ENCODE results near the gene RAB4B.
"Not testable (repeated sequence)": the region's sequence is repeated elsewhere in the genome, so short reads cannot be mapped to it uniquely, and the experiment has no call there.

RAB4B gene

GRCh38 chr19:40777937-40778705 lies at the start of gene RAB4B:
TSS of gene RAB4B (plus strand) at chr19:40778247. CDS start at chr19:40778376, 129 bp downstream.
- peak within 1 kb of the TSS; percentile 77 for H3K4me3 ChIP-seq (ENCODE audit: low read depth, low read length)

- H3K4me3 ChIP-seq (ENCODE audit: low read depth, low read length): not testable (repeated sequence)
These were observed 48.0 kb upstream of the RAB4B start for GRCh38 chr19:40730065-40730464.

GRCh38 chr19:40732304-40732703 lies 45.7 kb upstream of the RAB4B start:
- H3K4me3 ChIP-seq (ENCODE audit: low read depth, low read length): not testable (repeated sequence)

- H3K4me3 ChIP-seq (ENCODE audit: low read depth, low read length): no peak overlapping the region
These were observed 44.9 kb upstream of the RAB4B start for GRCh38 chr19:40733149-40733548.

- no peak overlapping the region for H3K4me3 ChIP-seq (ENCODE audit: low read depth, low read length)
These were observed 42.9 kb upstream of the RAB4B start for GRCh38 chr19:40735013-40735771.

- no peak overlapping the region for H3K4me3 ChIP-seq (ENCODE audit: low read depth, low read length)
These were observed 41.4 kb upstream of the RAB4B start for GRCh38 chr19:40736661-40737060.

- no peak overlapping the region for H3K4me3 ChIP-seq (ENCODE audit: low read depth, low read length)
These were observed 40.9 kb upstream of the RAB4B start for GRCh38 chr19:40737102-40737644.

GRCh38 chr19:40739030-40739839 lies 38.8 kb upstream of the RAB4B start:
- no peak overlapping the region for H3K4me3 ChIP-seq (ENCODE audit: low read depth, low read length)

GRCh38 chr19:40739871-40740703 lies 38.0 kb upstream of the RAB4B start:
- H3K4me3 ChIP-seq (ENCODE audit: low read depth, low read length): no peak overlapping the region

- no peak overlapping the region for H3K4me3 ChIP-seq (ENCODE audit: low read depth, low read length)
These were observed 37.3 kb upstream of the RAB4B start for GRCh38 chr19:40740747-40741146.

GRCh38 chr19:40741527-40742390 lies 36.3 kb upstream of the RAB4B start:
- H3K4me3 ChIP-seq (ENCODE audit: low read depth, low read length): no peak overlapping the region

- H3K4me3 ChIP-seq (ENCODE audit: low read depth, low read length): no peak overlapping the region
These were observed 35.6 kb upstream of the RAB4B start for GRCh38 chr19:40742477-40742876.

- no peak overlapping the region for H3K4me3 ChIP-seq (ENCODE audit: low read depth, low read length)
These were observed 35.2 kb upstream of the RAB4B start for GRCh38 chr19:40742886-40743285.

GRCh38 chr19:40743926-40744325 lies 34.1 kb upstream of the RAB4B start:
- H3K4me3 ChIP-seq (ENCODE audit: low read depth, low read length): no peak overlapping the region

- H3K4me3 ChIP-seq (ENCODE audit: low read depth, low read length): no peak overlapping the region
These were observed 33.3 kb upstream of the RAB4B start for GRCh38 chr19:40744554-40745401.

GRCh38 chr19:40745402-40745780 lies 32.7 kb upstream of the RAB4B start:
- no peak overlapping the region for H3K4me3 ChIP-seq (ENCODE audit: low read depth, low read length)

GRCh38 chr19:40747536-40747935 lies 30.5 kb upstream of the RAB4B start:
- H3K4me3 ChIP-seq (ENCODE audit: low read depth, low read length): no peak overlapping the region

- H3K4me3 ChIP-seq (ENCODE audit: low read depth, low read length): peak within 1 kb of the TSS; percentile 74
These were observed 27.8 kb upstream of the RAB4B start, which contains the start of gene ACTMAP for GRCh38 chr19:40750058-40750873. TSS of gene ACTMAP (minus strand) at chr19:40750477. CDS start at chr19:40749803, 674 bp downstream.

Measured in iPS-11a (cell line).